ENCODE data around the gene AIG1. TPM values are rescaled to one million over a fixed set of nuclear protein-coding genes. Genes with fewer than 3 reads are reported as not detected.

The AIG1 gene
- total and polyA plus RNA-seq, 2 donors from 2014 or later = 57.3 to 146 TPM

- Histone ChIP-seq H3K27me3 (ENCODE audit: control insufficient read depth, insufficient read depth, low read length) (no peaks in the 10 kb centered on the region), H3K9me3 (ENCODE audit: control insufficient read depth in 2 of 3, insufficient read depth in 1 of 3, low read length in 3 of 3) (no peaks in the 10 kb centered on the region), H3K4me1 (ENCODE audit: control insufficient read depth in 2 of 3, insufficient read depth in 2 of 3, low read depth in 1 of 3, low read length in 3 of 3) (no peaks in the 10 kb centered on the region), H3K4me3 (ENCODE audit: low read length in 3 of 3) (no peak overlapping the region), H3K27ac (ENCODE audit: low read depth in 2 of 2, low read length in 2 of 2) (no peak overlapping the region), H3K36me3 (ENCODE audit: control insufficient read depth in 2 of 3, insufficient read depth in 3 of 3, low read length in 3 of 3) (peaks cover 0 to 8% (median 4%) of the 10 kb centered on the region in 3 donors), H3K9ac (ENCODE audit: low read length in 3 of 3) (no peak overlapping the region)
- FAIRE-seq (no peak), DNase-seq (no peak)
- TF ChIP-seq, protein P1, sequence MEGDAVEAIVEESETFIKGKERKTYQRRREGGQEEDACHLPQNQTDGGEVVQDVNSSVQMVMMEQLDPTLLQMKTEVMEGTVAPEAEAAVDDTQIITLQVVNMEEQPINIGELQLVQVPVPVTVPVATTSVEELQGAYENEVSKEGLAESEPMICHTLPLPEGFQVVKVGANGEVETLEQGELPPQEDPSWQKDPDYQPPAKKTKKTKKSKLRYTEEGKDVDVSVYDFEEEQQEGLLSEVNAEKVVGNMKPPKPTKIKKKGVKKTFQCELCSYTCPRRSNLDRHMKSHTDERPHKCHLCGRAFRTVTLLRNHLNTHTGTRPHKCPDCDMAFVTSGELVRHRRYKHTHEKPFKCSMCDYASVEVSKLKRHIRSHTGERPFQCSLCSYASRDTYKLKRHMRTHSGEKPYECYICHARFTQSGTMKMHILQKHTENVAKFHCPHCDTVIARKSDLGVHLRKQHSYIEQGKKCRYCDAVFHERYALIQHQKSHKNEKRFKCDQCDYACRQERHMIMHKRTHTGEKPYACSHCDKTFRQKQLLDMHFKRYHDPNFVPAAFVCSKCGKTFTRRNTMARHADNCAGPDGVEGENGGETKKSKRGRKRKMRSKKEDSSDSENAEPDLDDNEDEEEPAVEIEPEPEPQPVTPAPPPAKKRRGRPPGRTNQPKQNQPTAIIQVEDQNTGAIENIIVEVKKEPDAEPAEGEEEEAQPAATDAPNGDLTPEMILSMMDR (IDR thresholded peaks at IDR 0.05; ENCODE audit: borderline replicate concordance, extremely low read depth, insufficient read depth) = no peak
- intact Hi-C loops (cut with DNase I) = no loop called here
Measured at GRCh38 chr6:143335865-143336264, 275.2 kb downstream of the AIG1 start.

- TF ChIP-seq, protein P1 (IDR thresholded peaks at IDR 0.05; ENCODE audit: borderline replicate concordance, extremely low read depth, insufficient read depth) = no peak
- Histone ChIP-seq H3K9ac (ENCODE audit: low read length in 3 of 3) (no peak overlapping the region), H3K27ac (ENCODE audit: low read depth in 2 of 2, low read length in 2 of 2) (no peak overlapping the region), H3K36me3 (ENCODE audit: control insufficient read depth in 2 of 3, insufficient read depth in 3 of 3, low read length in 3 of 3) (peaks cover 0 to 8% (median 4%) of the 10 kb centered on the region in 3 donors), H3K4me1 (ENCODE audit: control insufficient read depth in 2 of 3, insufficient read depth in 2 of 3, low read depth in 1 of 3, low read length in 3 of 3) (no peaks in the 10 kb centered on the region), H3K4me3 (ENCODE audit: low read length in 3 of 3) (no peak overlapping the region), H3K27me3 (ENCODE audit: control insufficient read depth, insufficient read depth, low read length) (no peaks in the 10 kb centered on the region), H3K9me3 (ENCODE audit: control insufficient read depth in 2 of 3, insufficient read depth in 1 of 3, low read length in 3 of 3) (no peaks in the 10 kb centered on the region)
- no peak for FAIRE-seq
- intact Hi-C loops (cut with DNase I) = no loop called here
- no peak for DNase-seq
Measured at GRCh38 chr6:143336446-143337152, 275.9 kb downstream of the AIG1 start.

- DNase-seq = peak in 3 of 5 donors; percentile 23 to 46 (median 31)
- H3K4me1 ChIP-seq (ENCODE audit: control insufficient read depth in 2 of 3, insufficient read depth in 2 of 3, low read depth in 1 of 3, low read length in 3 of 3) = no peaks in the 10 kb centered on the region
- no peak overlapping the region for H3K27ac ChIP-seq (ENCODE audit: low read depth in 2 of 2, low read length in 2 of 2)
- no peak for FAIRE-seq
- TF ChIP-seq, protein P1 (IDR thresholded peaks at IDR 0.05; ENCODE audit: borderline replicate concordance, extremely low read depth, insufficient read depth) = peak; percentile 37
- H3K9me3 ChIP-seq (ENCODE audit: control insufficient read depth in 2 of 3, insufficient read depth in 1 of 3, low read length in 3 of 3) = no peaks in the 10 kb centered on the region
- intact Hi-C loops (cut with DNase I) = no loop called here
- no peaks in the 10 kb centered on the region for H3K27me3 ChIP-seq (ENCODE audit: control insufficient read depth, insufficient read depth, low read length)
- peaks cover 0 to 8% (median 4%) of the 10 kb centered on the region in 3 donors for H3K36me3 ChIP-seq (ENCODE audit: control insufficient read depth in 2 of 3, insufficient read depth in 3 of 3, low read length in 3 of 3)
- H3K4me3 ChIP-seq (ENCODE audit: low read length in 3 of 3) = no peak overlapping the region
- H3K9ac ChIP-seq (ENCODE audit: low read length in 3 of 3) = no peak overlapping the region
Measured at GRCh38 chr6:143337201-143337949, 276.7 kb downstream of the AIG1 start.
